ENCODE measurements around the gene NANS. TPM values are rescaled to one million over a fixed set of nuclear protein-coding genes. Genes with fewer than 3 reads are reported as not detected.

Gene NANS
- total and polyA plus RNA-seq, 12 donors = 20.0 to 141 (median 30.9) TPM

- peaks cover 0 to 4% (median 0%) of the 10 kb centered on the region in 9 donors for H3K4me1 ChIP-seq
- H3K4me3 ChIP-seq = no peak overlapping the region
- H3K27ac ChIP-seq = no peak overlapping the region
- intact Hi-C loops (cut with DNase I) = loop anchor here in 1 of 10 donors (10.0 kb wide), 1 partner anchor 59 kb away; no protein-coding TSS in a partner anchor
- WGBS, 2 donors = 81 to 83% methylated on average over 7 of the region's 7 CpGs
- H3K36me3 ChIP-seq = peaks cover 0 to 69% (median 0%) of the 10 kb centered on the region in 9 donors
- H3K27me3 ChIP-seq = peaks cover 0 to 30% (median 7%) of the 10 kb centered on the region in 7 donors
- no peak for TF ChIP-seq CTCF (IDR thresholded peaks at IDR 0.05)
- DNase-seq = no peak
- ATAC-seq = no peak
- no peaks in the 10 kb centered on the region for H3K9me3 ChIP-seq
These were observed 38.9 kb downstream of the NANS start for GRCh38 chr9:98095401-98095800.

- 95 to 98% methylated on average over 5 of the region's 5 CpGs for WGBS, 2 donors
- H3K4me1 ChIP-seq = peaks cover 0 to 10% (median 0%) of the 10 kb centered on the region in 9 donors
- H3K27ac ChIP-seq = no peak overlapping the region
- TF ChIP-seq CTCF (IDR thresholded peaks at IDR 0.05) = no peak
- intact Hi-C loops (cut with DNase I) = loop anchor here in 1 of 10 donors (10.0 kb wide), 1 partner anchor 59 kb away; no protein-coding TSS in a partner anchor
- peaks cover 0 to 24% (median 4%) of the 10 kb centered on the region in 7 donors for H3K27me3 ChIP-seq
- H3K9me3 ChIP-seq = no peaks in the 10 kb centered on the region
- H3K36me3 ChIP-seq = peaks cover 0 to 65% (median 0%) of the 10 kb centered on the region in 9 donors
- no peak overlapping the region for H3K4me3 ChIP-seq
- no peak for DNase-seq
- ATAC-seq = no peak
These were observed 39.6 kb downstream of the NANS start for GRCh38 chr9:98096091-98096490.

- no peaks in the 10 kb centered on the region for H3K9me3 ChIP-seq
- no peak for DNase-seq
- TF ChIP-seq CTCF (IDR thresholded peaks at IDR 0.05) = no peak
- H3K27ac ChIP-seq = no peak overlapping the region
- H3K36me3 ChIP-seq = peaks cover 0 to 67% (median 0%) of the 10 kb centered on the region in 9 donors
- intact Hi-C loops (cut with DNase I) = loop anchor here in 1 of 10 donors (10.0 kb wide), 1 partner anchor 57 kb away; no protein-coding TSS in a partner anchor
- peaks cover 0 to 24% (median 0%) of the 10 kb centered on the region in 9 donors for H3K4me1 ChIP-seq
- WGBS, 2 donors = 85 to 93% methylated on average over 4 of the region's 4 CpGs
- H3K4me3 ChIP-seq = no peak overlapping the region
- ATAC-seq = no peak
- H3K27me3 ChIP-seq = peaks cover 0 to 9% (median 0%) of the 10 kb centered on the region in 7 donors
These were observed 41.3 kb downstream of the NANS start for GRCh38 chr9:98097836-98098235.

GRCh38 chr9:98099346-98099745 lies 42.8 kb downstream of the NANS start:
- intact Hi-C loops (cut with DNase I) = loop anchor here in 1 of 10 donors (10.0 kb wide), 1 partner anchor 55 kb away; no protein-coding TSS in a partner anchor
- Histone ChIP-seq H3K27ac (peak overlapping the region in 1 of 10 donors; percentile 74), H3K27me3 (no peaks in the 10 kb centered on the region), H3K9me3 (no peaks in the 10 kb centered on the region), H3K4me1 (peaks cover 0 to 40% (median 0%) of the 10 kb centered on the region in 9 donors), H3K36me3 (peaks cover 0 to 61% (median 0%) of the 10 kb centered on the region in 9 donors), H3K4me3 (no peak overlapping the region)
- WGBS, 2 donors = 90 to 100% methylated on average over 2 of the region's 2 CpGs
- no peak for DNase-seq
- TF ChIP-seq CTCF (IDR thresholded peaks at IDR 0.05) = no peak
- no peak for ATAC-seq

Measured in heart right ventricle (tissue), 16 donors.